PFSK-1 (cell line): ENCODE data around the gene CACHD1.

ENCODE experiments used
- FOXP2 ChIP-seq: optimal IDR thresholded peaks from 2 replicates; pipeline ENCODE3; 2011; ENCODE audit warnings: borderline replicate concordance, control low read depth, inconsistent platforms; ENCODE audit not compliant: insufficient read depth; ENCODE audit errors: extremely low read length, extremely low read depth
- POLR2AphosphoS5 ChIP-seq: IDR thresholded peaks from 2 replicates; pipeline ENCODE4 v1.6.1; 2012; ENCODE audit warnings: low read depth, mild to moderate bottlenecking, control low read depth, low read length, moderate library complexity
- REST ChIP-seq, 2 experiments: IDR thresholded peaks; 2 replicates each; pipeline versions ENCODE4 v1.6.1 to v1.8.0; 2011 to 2012; ENCODE audit warnings: low read depth in 2 of 2, low read length in 2 of 2, control low read depth in 1 of 2, inconsistent platforms in 1 of 2, mild to moderate bottlenecking in 1 of 2, moderate library complexity in 1 of 2; ENCODE audit not compliant: insufficient read depth in 1 of 2
- SIN3A ChIP-seq: IDR thresholded peaks from 2 replicates; pipeline ENCODE4 v1.6.1; 2012; ENCODE audit warnings: mild to moderate bottlenecking, low read length, moderate library complexity, borderline replicate concordance; ENCODE audit not compliant: insufficient read depth
- TAF1 ChIP-seq: IDR thresholded peaks from 2 replicates; pipeline ENCODE4 v1.6.1; 2012; ENCODE audit warnings: low read length, control low read depth, borderline replicate concordance; ENCODE audit not compliant: insufficient read depth

Gene CACHD1

DNA sequence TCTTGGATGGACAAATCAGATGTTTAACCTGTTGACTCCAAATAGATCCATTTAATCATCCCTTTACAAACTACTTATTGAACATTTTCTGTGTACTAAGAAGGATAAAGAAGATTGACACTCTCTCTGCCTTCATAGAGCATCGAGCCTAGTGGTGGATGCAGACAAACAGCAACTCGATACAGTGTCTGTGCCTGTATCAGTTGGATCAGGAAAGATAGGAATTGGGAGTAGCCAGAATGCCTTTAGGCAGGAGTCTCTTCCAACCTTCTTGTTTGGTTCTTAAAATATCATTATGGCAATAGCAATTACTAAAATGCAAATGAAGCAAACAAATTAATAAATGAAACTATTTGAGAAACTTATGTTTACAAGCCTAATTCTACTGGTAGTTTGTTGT is 185.9 kb downstream of the CACHD1 start:
- no peak for TF ChIP-seq REST (IDR thresholded peaks at IDR 0.05; ENCODE audit: insufficient read depth in 1 of 2, low read depth in 2 of 2, low read length in 2 of 2)
- TF ChIP-seq POLR2AphosphoS5: no peak
- no peak for TF ChIP-seq TAF1
- no peak for TF ChIP-seq SIN3A
- TF ChIP-seq FOXP2: no peak

GRCh38 chr1:64659478-64660138 is 189.7 kb downstream of the CACHD1 start:
- TF ChIP-seq POLR2AphosphoS5 (no peak), REST (IDR thresholded peaks at IDR 0.05; ENCODE audit: insufficient read depth in 1 of 2, low read depth in 2 of 2, low read length in 2 of 2) (no peak), TAF1 (no peak), FOXP2 (no peak), SIN3A (no peak)

DNA sequence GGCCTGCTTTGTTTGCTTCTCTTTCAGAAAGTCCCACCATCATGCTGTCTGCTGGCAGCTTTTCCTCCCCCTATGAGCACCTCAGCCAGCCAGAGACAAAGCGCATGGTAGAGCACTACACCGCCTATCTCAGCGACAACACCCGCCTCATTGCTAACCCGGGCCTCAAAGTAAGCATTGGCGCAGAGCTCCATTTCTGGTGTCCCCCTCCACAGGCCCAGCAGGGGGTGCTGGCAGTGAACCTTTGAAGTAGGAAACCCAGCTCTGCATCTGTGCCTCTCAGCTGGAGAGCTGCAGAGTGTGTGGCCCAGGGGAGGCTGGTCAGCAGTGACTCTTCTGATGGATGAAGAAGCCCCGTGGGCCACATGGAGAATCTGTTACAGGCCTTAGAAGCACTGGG is 193.7 kb downstream of the CACHD1 start:
- no peak for TF ChIP-seq SIN3A
- no peak for TF ChIP-seq TAF1
- no peak for TF ChIP-seq POLR2AphosphoS5
- no peak for TF ChIP-seq FOXP2
- TF ChIP-seq REST (IDR thresholded peaks at IDR 0.05; ENCODE audit: insufficient read depth in 1 of 2, low read depth in 2 of 2, low read length in 2 of 2): no peak

DNA sequence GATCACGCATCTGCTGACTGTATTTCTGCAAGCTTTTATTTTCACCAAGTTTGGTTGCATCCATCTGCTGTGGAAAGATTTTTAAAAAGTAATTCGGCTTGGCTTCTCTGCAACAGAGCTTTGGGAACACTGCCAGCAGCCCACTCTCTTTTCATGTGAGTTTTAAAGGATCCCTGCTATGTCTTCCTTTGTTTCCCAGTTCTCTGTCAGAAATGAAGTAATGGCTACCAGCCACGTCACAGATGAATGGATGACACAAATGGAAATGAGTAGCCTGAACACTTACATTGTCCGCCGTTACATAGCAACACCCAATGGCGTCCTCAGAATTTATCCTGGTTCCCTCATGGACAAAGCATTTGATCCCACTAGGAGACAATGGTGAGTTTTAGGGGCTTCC is 194.4 kb downstream of the CACHD1 start:
- TF ChIP-seq TAF1 (no peak), POLR2AphosphoS5 (no peak)

GRCh38 chr1:64669098-64669675 is 199.3 kb downstream of the CACHD1 start:
- TF ChIP-seq POLR2AphosphoS5 (no peak), SIN3A (no peak), TAF1 (no peak), FOXP2 (no peak), REST (IDR thresholded peaks at IDR 0.05; ENCODE audit: insufficient read depth in 1 of 2, low read depth in 2 of 2, low read length in 2 of 2) (no peak)
